ENCODE results near the gene TEX38. TPM values are rescaled to one million over a fixed set of nuclear protein-coding genes. Genes with fewer than 3 reads are reported as not detected.

The TEX38 gene
- total RNA-seq, 2 experiments from 2014 or later = not detected

GRCh38 chr1:46646331-46646730 lies 25.3 kb upstream of the TEX38 start:
- H3K27ac ChIP-seq (ENCODE audit: low read depth in 1 of 2, low read length in 2 of 2) = no peak overlapping the region
- no peaks in the 10 kb centered on the region for H3K27me3 ChIP-seq (ENCODE audit: control insufficient read depth in 1 of 2, insufficient read depth in 2 of 2, low read length in 2 of 2)
- no peak for ATAC-seq (ENCODE audit: poor library complexity)
- Mint-ChIP-seq H3K4me3 (no peak overlapping the region), H3K27me3 (no peaks in the 10 kb centered on the region), H3K27ac (no peak overlapping the region), H3K9me3 (peaks cover 4% of the 10 kb centered on the region), H3K36me3 (ENCODE audit: low read depth) (peaks cover 77% of the 10 kb centered on the region), H3K4me1 (ENCODE audit: low read depth) (no peaks in the 10 kb centered on the region)
- H3K4me1 ChIP-seq (ENCODE audit: insufficient read depth, low read length) = no peaks in the 10 kb centered on the region
- CTCF ChIA-PET = no interaction called here
- no peak overlapping the region for H3K4me3 ChIP-seq (ENCODE audit: low read length)
- intact Hi-C loops (cut with DNase I, micrococcal nuclease) = no loop called here
- H3K9me3 ChIP-seq (ENCODE audit: control insufficient read depth in 1 of 2, insufficient read depth in 1 of 2, low read length in 2 of 2) = no peaks in the 10 kb centered on the region
- peaks cover 30% of the 10 kb centered on the region for H3K36me3 ChIP-seq (ENCODE audit: insufficient read depth, low read length)
- no peak for TF ChIP-seq CTCF (IDR thresholded peaks at IDR 0.05)
- POLR2A ChIA-PET = no interaction called here
- no peak for DNase-seq

- CTCF ChIA-PET = no interaction called here
- Histone ChIP-seq H3K4me3 (ENCODE audit: low read length) (no peak overlapping the region), H3K27me3 (ENCODE audit: control insufficient read depth in 1 of 2, insufficient read depth in 2 of 2, low read length in 2 of 2) (no peaks in the 10 kb centered on the region), H3K27ac (ENCODE audit: low read depth in 1 of 2, low read length in 2 of 2) (no peak overlapping the region), H3K36me3 (ENCODE audit: insufficient read depth, low read length) (peaks cover 30% of the 10 kb centered on the region), H3K9me3 (ENCODE audit: control insufficient read depth in 1 of 2, insufficient read depth in 1 of 2, low read length in 2 of 2) (no peaks in the 10 kb centered on the region), H3K4me1 (ENCODE audit: insufficient read depth, low read length) (no peaks in the 10 kb centered on the region)
- POLR2A ChIA-PET = no interaction called here
- ATAC-seq (ENCODE audit: poor library complexity) (no peak), DNase-seq (no peak)
- Mint-ChIP-seq H3K4me3 (no peak overlapping the region), H3K27me3 (no peaks in the 10 kb centered on the region), H3K36me3 (ENCODE audit: low read depth) (peaks cover 77% of the 10 kb centered on the region), H3K4me1 (ENCODE audit: low read depth) (no peaks in the 10 kb centered on the region), H3K9me3 (peaks cover 4% of the 10 kb centered on the region), H3K27ac (no peak overlapping the region)
- TF ChIP-seq CTCF (IDR thresholded peaks at IDR 0.05) = no peak
- intact Hi-C loops (cut with DNase I, micrococcal nuclease) = no loop called here
These were observed 24.8 kb upstream of the TEX38 start for GRCh38 chr1:46646844-46647243.

GRCh38 chr1:46647611-46648010 lies 24.0 kb upstream of the TEX38 start:
- Histone ChIP-seq H3K27ac (ENCODE audit: low read depth in 1 of 2, low read length in 2 of 2) (no peak overlapping the region), H3K27me3 (ENCODE audit: control insufficient read depth in 1 of 2, insufficient read depth in 2 of 2, low read length in 2 of 2) (no peaks in the 10 kb centered on the region), H3K4me1 (ENCODE audit: insufficient read depth, low read length) (no peaks in the 10 kb centered on the region), H3K36me3 (ENCODE audit: insufficient read depth, low read length) (peaks cover 38% of the 10 kb centered on the region), H3K9me3 (ENCODE audit: control insufficient read depth in 1 of 2, insufficient read depth in 1 of 2, low read length in 2 of 2) (no peaks in the 10 kb centered on the region), H3K4me3 (ENCODE audit: low read length) (no peak overlapping the region)
- ChIA-PET CTCF (no interaction called here), POLR2A (no interaction called here)
- Mint-ChIP-seq H3K27ac (no peak overlapping the region), H3K36me3 (ENCODE audit: low read depth) (peaks cover 77% of the 10 kb centered on the region), H3K4me3 (no peak overlapping the region), H3K9me3 (peaks cover 4% of the 10 kb centered on the region), H3K4me1 (ENCODE audit: low read depth) (no peaks in the 10 kb centered on the region), H3K27me3 (no peaks in the 10 kb centered on the region)
- intact Hi-C loops (cut with DNase I, micrococcal nuclease) = no loop called here
- DNase-seq (no peak), ATAC-seq (ENCODE audit: poor library complexity) (no peak)
- TF ChIP-seq CTCF (IDR thresholded peaks at IDR 0.05) = no peak

Measured in CD4-positive, alpha-beta T cell (primary cell).